Transverse colon (tissue), 4 donors: ENCODE measurements around the gene SLC2A4.

ENCODE experiments used
- EP300 ChIP-seq: sonication (generic); formaldehyde crosslinking; IDR thresholded peaks from one replicate; pipeline ENCODE4 v1.6.1; 2017; ENCODE audit warnings: antibody characterized with exemption, low read depth
- POLR2A ChIP-seq: fragments of 450-650 bp; IDR thresholded peaks from one replicate; pipeline ENCODE4 v1.6.1; 2016; ENCODE audit warnings: antibody characterized with exemption, mild to moderate bottlenecking, moderate library complexity
- POLR2AphosphoS5 ChIP-seq, 3 donors: sonication (generic); formaldehyde crosslinking; IDR thresholded peaks; one replicate each; pipeline ENCODE4 v1.6.1; 2016; ENCODE audit warnings: antibody characterized with exemption in 3 of 3
- TF ChIP-seq, protein P1 (sequence below), 5 experiments: fragments of 200-600 bp in 3 of 5; fragments of 450-650 bp in 2 of 5; sonication (generic) in 3 of 5; IDR thresholded peaks; 1 replicate in 2 of 5; 2 replicates in 3 of 5; pipeline ENCODE4 v1.5.1; 2016 to 2017; ENCODE audit warnings: antibody characterized with exemption in 5 of 5, inconsistent platforms in 3 of 5, mild to moderate bottlenecking in 2 of 5, moderate library complexity in 1 of 5

DNA sequence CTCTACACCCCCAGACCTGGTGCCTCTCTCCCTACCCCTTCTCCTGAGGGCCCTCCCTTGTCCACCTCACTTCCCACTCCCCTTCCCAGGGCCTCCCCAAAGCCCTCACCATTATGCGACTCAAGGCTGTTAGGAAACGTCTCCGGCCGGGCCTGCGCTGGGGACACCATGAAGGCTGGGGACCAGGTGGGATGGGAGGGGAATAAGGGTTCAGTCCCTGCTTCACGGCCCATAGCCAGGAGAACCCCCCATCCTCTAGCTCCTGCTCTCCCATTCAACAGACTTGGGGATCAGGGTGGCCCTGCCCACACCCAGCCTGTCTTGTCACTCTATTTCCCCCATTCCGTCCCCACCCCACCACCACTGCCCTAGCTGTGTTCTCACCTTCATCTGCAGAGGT, 45.5 kb downstream of the SLC2A4 start:
- TF ChIP-seq, protein P1, sequence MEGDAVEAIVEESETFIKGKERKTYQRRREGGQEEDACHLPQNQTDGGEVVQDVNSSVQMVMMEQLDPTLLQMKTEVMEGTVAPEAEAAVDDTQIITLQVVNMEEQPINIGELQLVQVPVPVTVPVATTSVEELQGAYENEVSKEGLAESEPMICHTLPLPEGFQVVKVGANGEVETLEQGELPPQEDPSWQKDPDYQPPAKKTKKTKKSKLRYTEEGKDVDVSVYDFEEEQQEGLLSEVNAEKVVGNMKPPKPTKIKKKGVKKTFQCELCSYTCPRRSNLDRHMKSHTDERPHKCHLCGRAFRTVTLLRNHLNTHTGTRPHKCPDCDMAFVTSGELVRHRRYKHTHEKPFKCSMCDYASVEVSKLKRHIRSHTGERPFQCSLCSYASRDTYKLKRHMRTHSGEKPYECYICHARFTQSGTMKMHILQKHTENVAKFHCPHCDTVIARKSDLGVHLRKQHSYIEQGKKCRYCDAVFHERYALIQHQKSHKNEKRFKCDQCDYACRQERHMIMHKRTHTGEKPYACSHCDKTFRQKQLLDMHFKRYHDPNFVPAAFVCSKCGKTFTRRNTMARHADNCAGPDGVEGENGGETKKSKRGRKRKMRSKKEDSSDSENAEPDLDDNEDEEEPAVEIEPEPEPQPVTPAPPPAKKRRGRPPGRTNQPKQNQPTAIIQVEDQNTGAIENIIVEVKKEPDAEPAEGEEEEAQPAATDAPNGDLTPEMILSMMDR (IDR thresholded peaks at IDR 0.05) = no peak
- TF ChIP-seq POLR2A (no peak), EP300 (no peak), POLR2AphosphoS5 (IDR thresholded peaks at IDR 0.05) (no peak)
